Skeletal muscle tissue (tissue), 4 donors: ENCODE measurements around the gene CPAMD8. TPM values are rescaled to one million over a fixed set of nuclear protein-coding genes. Genes with fewer than 3 reads are reported as not detected.
A peak's percentile ranks its signal among the peaks of the same experiment; 100 is the strongest.

Experiments
- H3K27ac ChIP-seq: one replicate; pipeline ENCODE4 v1.7.0; 2013; ENCODE audit warnings: mild to moderate bottlenecking, low read depth, low read length, inconsistent platforms
- H3K27me3 ChIP-seq, 3 donors: one replicate each; pipeline ENCODE4 v1.7.0; 2013; ENCODE audit warnings: low read length in 3 of 3; ENCODE audit not compliant: control insufficient read depth in 3 of 3, insufficient read depth in 3 of 3
- H3K36me3 ChIP-seq, 3 donors: one replicate each; pipeline ENCODE4 v1.7.0; 2013; ENCODE audit warnings: low read length in 3 of 3; ENCODE audit not compliant: control insufficient read depth in 3 of 3, insufficient read depth in 3 of 3
- H3K4me1 ChIP-seq, 3 donors: one replicate each; pipeline ENCODE4 v1.7.0; 2013; ENCODE audit warnings: low read length in 3 of 3, mild to moderate bottlenecking in 3 of 3; ENCODE audit not compliant: control insufficient read depth in 3 of 3, insufficient read depth in 3 of 3
- H3K4me3 ChIP-seq, 3 donors: one replicate each; pipeline ENCODE4 v1.7.0; 2013; ENCODE audit warnings: low read length in 3 of 3
- H3K9ac ChIP-seq, 3 donors: one replicate each; pipeline ENCODE4 v1.7.0; 2013; ENCODE audit warnings: low read length in 3 of 3, mild to moderate bottlenecking in 3 of 3, moderate library complexity in 2 of 3, low read depth in 1 of 3
- H3K9me3 ChIP-seq, 3 donors: one replicate each; pipeline ENCODE4 v1.7.0; 2013; ENCODE audit warnings: low read length in 3 of 3; ENCODE audit not compliant: control insufficient read depth in 3 of 3
- total RNA-seq: library from RNA; depleted of rRNA; stranded (reverse); fragments of >200 nt; gene quantifications from one replicate; pipeline ENCODE4 v1.2.3, GENCODE V29; 2014
- donor health status: Osteomylitis.

CPAMD8 gene
- total RNA-seq, 1 donor from 2014 or later: 3.7 TPM

GRCh38 chr19:16886305-16886880 lies 140.2 kb downstream of the CPAMD8 start:
- Histone ChIP-seq H3K9me3 (peaks cover 0 to 3% (median 0%) of the 10 kb centered on the region in 3 donors), H3K4me3 (peak overlapping the region in 1 of 3 donors; percentile 29), H3K9ac (no peak overlapping the region), H3K27ac (no peak overlapping the region), H3K4me1 (peaks cover 7 to 15% (median 13%) of the 10 kb centered on the region in 3 donors), H3K27me3 (peaks cover 9 to 11% (median 11%) of the 10 kb centered on the region in 3 donors), H3K36me3 (no peaks in the 10 kb centered on the region)

- no peak overlapping the region for H3K4me3 ChIP-seq
- H3K9ac ChIP-seq: no peak overlapping the region
- no peak overlapping the region for H3K27ac ChIP-seq
- H3K4me1 ChIP-seq: peaks cover 7 to 15% (median 13%) of the 10 kb centered on the region in 3 donors
- H3K27me3 ChIP-seq: peaks cover 8 to 11% (median 9%) of the 10 kb centered on the region in 3 donors
- H3K9me3 ChIP-seq: peaks cover 0 to 3% (median 0%) of the 10 kb centered on the region in 3 donors
- H3K36me3 ChIP-seq: peaks cover 0 to 4% (median 2%) of the 10 kb centered on the region in 3 donors
Observed at GRCh38 chr19:16885166-16885565, 141.4 kb downstream of the CPAMD8 start.

- H3K36me3 ChIP-seq: peaks cover 10 to 15% (median 11%) of the 10 kb centered on the region in 3 donors
- H3K27ac ChIP-seq: no peak overlapping the region
- peaks cover 0 to 11% (median 0%) of the 10 kb centered on the region in 3 donors for H3K27me3 ChIP-seq
- no peak overlapping the region for H3K4me3 ChIP-seq
- no peak overlapping the region for H3K9ac ChIP-seq
- H3K4me1 ChIP-seq: peaks cover 0 to 7% (median 1%) of the 10 kb centered on the region in 3 donors
- H3K9me3 ChIP-seq: peaks cover 0 to 3% (median 0%) of the 10 kb centered on the region in 3 donors
Observed at GRCh38 chr19:16883522-16883921, 143.1 kb downstream of the CPAMD8 start.

GRCh38 chr19:16882146-16882545 lies 144.5 kb downstream of the CPAMD8 start:
- Histone ChIP-seq H3K9ac (no peak overlapping the region), H3K27me3 (peaks cover 0 to under 1% (median 0%) of the 10 kb centered on the region in 3 donors), H3K9me3 (peaks cover 0 to 3% (median 0%) of the 10 kb centered on the region in 3 donors), H3K4me3 (no peak overlapping the region), H3K27ac (no peak overlapping the region), H3K4me1 (peaks cover 0 to 7% (median 3%) of the 10 kb centered on the region in 3 donors), H3K36me3 (peaks cover 22 to 28% (median 24%) of the 10 kb centered on the region in 3 donors)

- no peaks in the 10 kb centered on the region for H3K27me3 ChIP-seq
- peaks cover 0 to 12% (median 3%) of the 10 kb centered on the region in 3 donors for H3K4me1 ChIP-seq
- H3K9ac ChIP-seq: no peak overlapping the region
- H3K9me3 ChIP-seq: peaks cover 0 to 3% (median 0%) of the 10 kb centered on the region in 3 donors
- H3K36me3 ChIP-seq: peaks cover 29 to 40% (median 34%) of the 10 kb centered on the region in 3 donors
- H3K27ac ChIP-seq: no peak overlapping the region
- no peak overlapping the region for H3K4me3 ChIP-seq
Observed at GRCh38 chr19:16880884-16881554, 145.6 kb downstream of the CPAMD8 start.

GRCh38 chr19:16878181-16878965 lies 148.2 kb downstream of the CPAMD8 start:
- H3K4me1 ChIP-seq: peaks cover 0 to 16% (median 3%) of the 10 kb centered on the region in 3 donors
- H3K36me3 ChIP-seq: peaks cover 31 to 45% (median 34%) of the 10 kb centered on the region in 3 donors
- no peak overlapping the region for H3K27ac ChIP-seq
- no peaks in the 10 kb centered on the region for H3K27me3 ChIP-seq
- no peak overlapping the region for H3K9ac ChIP-seq
- peaks cover 0 to 3% (median 0%) of the 10 kb centered on the region in 3 donors for H3K9me3 ChIP-seq
- H3K4me3 ChIP-seq: no peak overlapping the region

- no peak overlapping the region for H3K9ac ChIP-seq
- H3K27ac ChIP-seq: no peak overlapping the region
- peaks cover 0 to 19% (median 3%) of the 10 kb centered on the region in 3 donors for H3K4me1 ChIP-seq
- no peaks in the 10 kb centered on the region for H3K27me3 ChIP-seq
- no peak overlapping the region for H3K4me3 ChIP-seq
- peaks cover 0 to 3% (median 0%) of the 10 kb centered on the region in 3 donors for H3K9me3 ChIP-seq
- peaks cover 38 to 52% (median 41%) of the 10 kb centered on the region in 3 donors for H3K36me3 ChIP-seq
Observed at GRCh38 chr19:16877581-16877980, 149.0 kb downstream of the CPAMD8 start.

- peaks cover 0 to 19% (median 3%) of the 10 kb centered on the region in 3 donors for H3K4me1 ChIP-seq
- no peaks in the 10 kb centered on the region for H3K27me3 ChIP-seq
- H3K9ac ChIP-seq: no peak overlapping the region
- no peak overlapping the region for H3K27ac ChIP-seq
- peaks cover 41 to 53% (median 44%) of the 10 kb centered on the region in 3 donors for H3K36me3 ChIP-seq
- H3K4me3 ChIP-seq: no peak overlapping the region
- H3K9me3 ChIP-seq: no peaks in the 10 kb centered on the region
Observed at GRCh38 chr19:16876904-16877361, 149.7 kb downstream of the CPAMD8 start.

GRCh38 chr19:16875584-16876555 lies 150.7 kb downstream of the CPAMD8 start:
- H3K4me1 ChIP-seq: peaks cover 0 to 19% (median 3%) of the 10 kb centered on the region in 3 donors
- H3K36me3 ChIP-seq: peaks cover 49 to 63% (median 55%) of the 10 kb centered on the region in 3 donors
- no peak overlapping the region for H3K27ac ChIP-seq
- H3K9me3 ChIP-seq: no peaks in the 10 kb centered on the region
- H3K4me3 ChIP-seq: no peak overlapping the region
- no peak overlapping the region for H3K9ac ChIP-seq
- H3K27me3 ChIP-seq: no peaks in the 10 kb centered on the region
